Measurements from ENCODE around the gene PITPNC1.

The PITPNC1 gene

GRCh38 chr17:67637901-67638641, 261.0 kb downstream of the PITPNC1 start:
- Histone ChIP-seq H3K27me3 (replicated peaks; ENCODE audit: insufficient read depth, low read length) (no peaks in the 10 kb centered on the region), H4K20me1 (ENCODE audit: insufficient read depth, low read length) (no peaks in the 10 kb centered on the region), H3K27ac (ENCODE audit: low read length) (no peak overlapping the region), H3K9me2 (replicated peaks; ENCODE audit: insufficient read depth, low read length) (no peaks in the 10 kb centered on the region), H3K9me3 (replicated peaks; ENCODE audit: insufficient read depth, low read length) (no peaks in the 10 kb centered on the region), H3K79me2 (ENCODE audit: low read length) (no peaks in the 10 kb centered on the region), H3K4me3 (ENCODE audit: low read length) (no peak overlapping the region), H3K36me3 (replicated peaks; ENCODE audit: insufficient read depth, low read length) (no peaks in the 10 kb centered on the region), H3K9ac (ENCODE audit: low read length) (no peak overlapping the region), H3F3A (ENCODE audit: insufficient read depth, low read length) (no peaks in the 10 kb centered on the region), H2AFZ (ENCODE audit: low read length) (no peak overlapping the region), H3K4me1 (ENCODE audit: low read length) (no peaks in the 10 kb centered on the region), H3K4me2 (ENCODE audit: low read depth, low read length) (no peak overlapping the region)
- no peak for DNase-seq
- no peak for TF ChIP-seq CTCF (IDR thresholded peaks at IDR 0.05; ENCODE audit: low read length)
- TF ChIP-seq EZH2phosphoT487 (IDR thresholded peaks at IDR 0.05; ENCODE audit: low read length) = no peak
- no peak for TF ChIP-seq EZH2 (optimal IDR thresholded peaks at IDR 0.05; ENCODE audit: low read depth, low read length)

GRCh38 chr17:67638871-67639270, 261.8 kb downstream of the PITPNC1 start:
- H3K27me3 ChIP-seq (replicated peaks; ENCODE audit: insufficient read depth, low read length) = no peaks in the 10 kb centered on the region
- H3K36me3 ChIP-seq (replicated peaks; ENCODE audit: insufficient read depth, low read length) = no peaks in the 10 kb centered on the region
- no peaks in the 10 kb centered on the region for H3K4me1 ChIP-seq (ENCODE audit: low read length)
- H3K4me3 ChIP-seq (ENCODE audit: low read length) = no peak overlapping the region
- H3K9me2 ChIP-seq (replicated peaks; ENCODE audit: insufficient read depth, low read length) = no peaks in the 10 kb centered on the region
- H4K20me1 ChIP-seq (ENCODE audit: insufficient read depth, low read length) = no peaks in the 10 kb centered on the region
- no peak overlapping the region for H3K4me2 ChIP-seq (ENCODE audit: low read depth, low read length)
- no peaks in the 10 kb centered on the region for H3F3A ChIP-seq (ENCODE audit: insufficient read depth, low read length)
- H3K9me3 ChIP-seq (replicated peaks; ENCODE audit: insufficient read depth, low read length) = no peaks in the 10 kb centered on the region
- H3K27ac ChIP-seq (ENCODE audit: low read length) = no peak overlapping the region
- H3K9ac ChIP-seq (ENCODE audit: low read length) = no peak overlapping the region
- H2AFZ ChIP-seq (ENCODE audit: low read length) = no peak overlapping the region
- H3K79me2 ChIP-seq (ENCODE audit: low read length) = no peaks in the 10 kb centered on the region
- TF ChIP-seq EZH2 (optimal IDR thresholded peaks at IDR 0.05; ENCODE audit: low read depth, low read length) (no peak), CTCF (IDR thresholded peaks at IDR 0.05; ENCODE audit: low read length) (no peak), EZH2phosphoT487 (IDR thresholded peaks at IDR 0.05; ENCODE audit: low read length) (no peak)
- DNase-seq = no peak

- Histone ChIP-seq H3K36me3 (replicated peaks; ENCODE audit: insufficient read depth, low read length) (no peaks in the 10 kb centered on the region), H3K4me3 (ENCODE audit: low read length) (no peak overlapping the region), H3K9me3 (replicated peaks; ENCODE audit: insufficient read depth, low read length) (no peaks in the 10 kb centered on the region), H2AFZ (ENCODE audit: low read length) (no peak overlapping the region), H3K27ac (ENCODE audit: low read length) (no peak overlapping the region), H4K20me1 (ENCODE audit: insufficient read depth, low read length) (no peaks in the 10 kb centered on the region), H3K4me1 (ENCODE audit: low read length) (no peaks in the 10 kb centered on the region), H3K4me2 (ENCODE audit: low read depth, low read length) (no peak overlapping the region), H3K9ac (ENCODE audit: low read length) (no peak overlapping the region), H3F3A (ENCODE audit: insufficient read depth, low read length) (no peaks in the 10 kb centered on the region), H3K9me2 (replicated peaks; ENCODE audit: insufficient read depth, low read length) (no peaks in the 10 kb centered on the region), H3K79me2 (ENCODE audit: low read length) (no peaks in the 10 kb centered on the region), H3K27me3 (replicated peaks; ENCODE audit: insufficient read depth, low read length) (no peaks in the 10 kb centered on the region)
- TF ChIP-seq EZH2 (optimal IDR thresholded peaks at IDR 0.05; ENCODE audit: low read depth, low read length) (no peak), CTCF (IDR thresholded peaks at IDR 0.05; ENCODE audit: low read length) (no peak), EZH2phosphoT487 (IDR thresholded peaks at IDR 0.05; ENCODE audit: low read length) (no peak)
- no peak for DNase-seq
These were observed 262.5 kb downstream of the PITPNC1 start for GRCh38 chr17:67639555-67639954.
